ENCODE results near the gene INAVA. TPM values are rescaled to one million over a fixed set of nuclear protein-coding genes. Genes with fewer than 3 reads are reported as not detected.

The INAVA gene
- total RNA-seq, 4 donors from 2014 or later = not detected

GRCh38 chr1:200899954-200900867 is 5.5 kb downstream of the INAVA start:
- TF ChIP-seq, protein P1, sequence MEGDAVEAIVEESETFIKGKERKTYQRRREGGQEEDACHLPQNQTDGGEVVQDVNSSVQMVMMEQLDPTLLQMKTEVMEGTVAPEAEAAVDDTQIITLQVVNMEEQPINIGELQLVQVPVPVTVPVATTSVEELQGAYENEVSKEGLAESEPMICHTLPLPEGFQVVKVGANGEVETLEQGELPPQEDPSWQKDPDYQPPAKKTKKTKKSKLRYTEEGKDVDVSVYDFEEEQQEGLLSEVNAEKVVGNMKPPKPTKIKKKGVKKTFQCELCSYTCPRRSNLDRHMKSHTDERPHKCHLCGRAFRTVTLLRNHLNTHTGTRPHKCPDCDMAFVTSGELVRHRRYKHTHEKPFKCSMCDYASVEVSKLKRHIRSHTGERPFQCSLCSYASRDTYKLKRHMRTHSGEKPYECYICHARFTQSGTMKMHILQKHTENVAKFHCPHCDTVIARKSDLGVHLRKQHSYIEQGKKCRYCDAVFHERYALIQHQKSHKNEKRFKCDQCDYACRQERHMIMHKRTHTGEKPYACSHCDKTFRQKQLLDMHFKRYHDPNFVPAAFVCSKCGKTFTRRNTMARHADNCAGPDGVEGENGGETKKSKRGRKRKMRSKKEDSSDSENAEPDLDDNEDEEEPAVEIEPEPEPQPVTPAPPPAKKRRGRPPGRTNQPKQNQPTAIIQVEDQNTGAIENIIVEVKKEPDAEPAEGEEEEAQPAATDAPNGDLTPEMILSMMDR (IDR thresholded peaks at IDR 0.05; ENCODE audit: low read depth) = no peak

GRCh38 chr1:200900877-200901276 is 6.2 kb downstream of the INAVA start:
- TF ChIP-seq, protein P1 (IDR thresholded peaks at IDR 0.05; ENCODE audit: low read depth) = no peak

GRCh38 chr1:200901350-200901749 is 6.7 kb downstream of the INAVA start:
- TF ChIP-seq, protein P1 (IDR thresholded peaks at IDR 0.05; ENCODE audit: low read depth) = no peak

- TF ChIP-seq, protein P1 (IDR thresholded peaks at IDR 0.05; ENCODE audit: low read depth) = no peak
Observed at GRCh38 chr1:200901796-200902444, 7.2 kb downstream of the INAVA start.

DNA sequence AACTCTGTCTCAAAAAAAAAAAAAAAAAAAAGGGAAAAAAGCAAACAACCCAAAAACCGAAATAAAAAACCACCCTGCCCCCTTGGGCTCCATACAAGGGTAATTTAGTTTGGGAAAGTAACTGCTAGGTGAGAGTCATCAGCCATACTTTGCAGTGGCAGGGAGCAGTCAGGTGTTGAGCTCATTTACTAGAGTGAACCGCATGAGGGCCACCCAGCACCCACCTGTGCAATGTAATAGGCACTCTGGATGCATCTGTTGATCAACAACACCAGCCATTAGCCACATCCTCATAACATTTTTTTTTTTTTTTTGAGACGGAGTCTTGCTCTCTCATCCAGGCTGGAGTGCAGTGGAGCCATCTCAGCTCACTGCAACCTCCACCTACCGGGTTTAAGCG is 9.1 kb downstream of the INAVA start:
- TF ChIP-seq, protein P1 (IDR thresholded peaks at IDR 0.05; ENCODE audit: low read depth) = no peak

DNA sequence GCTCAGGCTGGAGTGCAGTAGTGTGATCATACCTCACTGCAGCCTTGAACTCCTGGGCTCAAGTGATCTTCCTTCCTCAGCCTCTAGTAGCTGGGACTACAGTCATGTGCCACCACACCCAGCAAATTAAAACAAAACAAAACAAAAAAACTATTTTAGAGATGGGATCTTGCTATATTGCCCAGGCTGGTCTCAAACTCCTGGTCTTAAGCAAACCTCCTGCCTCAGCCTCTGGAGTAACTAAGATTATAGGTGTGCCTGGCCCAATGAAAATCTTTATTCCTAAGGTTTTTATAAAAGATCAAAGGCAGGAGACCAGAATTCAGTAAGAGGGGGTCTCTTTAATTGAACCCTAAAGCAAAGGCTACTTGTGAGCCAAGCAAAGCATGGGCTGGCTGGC is 10.1 kb downstream of the INAVA start:
- TF ChIP-seq, protein P1 (IDR thresholded peaks at IDR 0.05; ENCODE audit: low read depth) = no peak

DNA sequence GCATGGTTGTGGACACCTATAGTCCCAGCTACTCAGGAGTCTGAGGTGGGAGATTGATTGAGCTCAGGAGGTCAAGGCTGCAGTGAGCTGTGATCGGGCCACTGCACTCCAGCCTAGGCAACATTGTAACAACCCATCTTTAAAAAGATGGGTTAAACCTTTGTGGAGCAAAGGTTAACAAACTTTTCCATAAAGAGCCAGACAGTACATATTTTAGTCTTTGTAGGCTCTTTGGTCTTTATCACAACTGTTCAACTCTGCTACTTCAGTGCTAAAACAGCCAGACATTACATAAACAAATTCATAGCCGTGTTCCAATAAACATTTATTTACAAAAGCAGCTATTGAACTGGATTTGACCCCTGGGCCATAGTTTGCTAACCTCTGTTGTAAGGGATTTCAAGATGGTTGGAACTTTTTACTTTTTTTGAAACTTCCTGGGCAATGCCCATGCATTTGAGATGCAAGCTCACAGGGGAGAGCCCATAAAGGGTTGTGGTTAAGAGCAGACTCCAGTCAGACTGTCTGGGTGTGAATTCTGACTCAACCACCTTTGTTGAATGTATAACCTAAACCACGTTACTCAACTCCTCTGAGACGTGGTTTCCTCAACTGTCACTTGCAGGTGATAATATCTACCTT is 10.8 kb downstream of the INAVA start:
- TF ChIP-seq, protein P1 (IDR thresholded peaks at IDR 0.05; ENCODE audit: low read depth) = no peak

Measured in subcutaneous adipose tissue (tissue), 4 donors.